Peyer's patch (tissue), 4 donors: ENCODE data around the gene RIOK3.

Experiments
- CTCF ChIP-seq, 6 experiments: fragments of 450-650 bp in 4 of 6; fragments of 200-600 bp in 2 of 6; sonication (generic) in 1 of 6; IDR thresholded peaks; one replicate each; pipeline ENCODE4 v1.5.1; 2017 to 2019; ENCODE audit warnings: antibody characterized with exemption in 6 of 6, mild to moderate bottlenecking in 3 of 6, moderate library complexity in 1 of 6
- POLR2A ChIP-seq, 2 donors: fragments of 450-650 bp; IDR thresholded peaks; one replicate each; pipeline ENCODE4 v1.5.1; 2017; ENCODE audit warnings: antibody characterized with exemption in 2 of 2, mild to moderate bottlenecking in 2 of 2, moderate library complexity in 2 of 2

- no peak for TF ChIP-seq POLR2A (IDR thresholded peaks at IDR 0.05)
- no peak for TF ChIP-seq CTCF (IDR thresholded peaks at IDR 0.05)
Measured at GRCh38 chr18:23415515-23415914, 37.6 kb upstream of the RIOK3 start.
